ENCODE data around the gene TMEM30B. TPM values are rescaled to one million over a fixed set of nuclear protein-coding genes. Genes with fewer than 3 reads are reported as not detected.
"Not testable (repeated sequence)": the region's sequence is repeated elsewhere in the genome, so short reads cannot be mapped to it uniquely, and the experiment has no call there.

TMEM30B gene
- total RNA-seq, 1 donor from 2014 or later: 0.44 TPM

- Mint-ChIP-seq H3K27ac (peak overlapping the region; percentile 42), H3K36me3 (ENCODE audit: low read depth) (peaks cover 24% of the 10 kb centered on the region), H3K27me3 (no peaks in the 10 kb centered on the region), H3K9me3 (no peaks in the 10 kb centered on the region), H3K4me3 (peak overlapping the region; percentile 93), H3K4me1 (peaks cover 17% of the 10 kb centered on the region)
- no peak for DNase-seq
- intact Hi-C loops (cut with micrococcal nuclease): loop anchor here (5.0 to 10.0 kb wide), 3 partner anchors 36 to 134 kb away; partner anchors contain the start of gene TMEM30B
Measured at GRCh38 chr14:61320806-61321384, 39.8 kb upstream of the TMEM30B start.

- H3K27ac Mint-ChIP-seq, H3K27me3 Mint-ChIP-seq, H3K4me3 Mint-ChIP-seq, H3K9me3 Mint-ChIP-seq: not testable (repeated sequence)
- intact Hi-C loops (cut with micrococcal nuclease): loop anchor here (5.0 to 10.0 kb wide), 3 partner anchors 37 to 135 kb away; partner anchors contain the start of gene TMEM30B
- Mint-ChIP-seq H3K4me1 (peaks cover 12% of the 10 kb centered on the region), H3K36me3 (ENCODE audit: low read depth) (peaks cover 18% of the 10 kb centered on the region)
- DNase-seq: peak; percentile 56
Measured at GRCh38 chr14:61320170-61320569, 39.0 kb upstream of the TMEM30B start.

- Mint-ChIP-seq H3K27ac (no peak overlapping the region), H3K4me3 (no peak overlapping the region), H3K4me1 (peaks cover 8% of the 10 kb centered on the region), H3K27me3 (no peaks in the 10 kb centered on the region), H3K9me3 (no peaks in the 10 kb centered on the region), H3K36me3 (ENCODE audit: low read depth) (peaks cover 16% of the 10 kb centered on the region)
- DNase-seq: no peak
- intact Hi-C loops (cut with micrococcal nuclease): loop anchor here (5.0 to 10.0 kb wide), 3 partner anchors 37 to 135 kb away; partner anchors contain the start of gene TMEM30B
Measured at GRCh38 chr14:61319706-61320105, 38.6 kb upstream of the TMEM30B start.

- Mint-ChIP-seq H3K27ac (no peak overlapping the region), H3K4me3 (no peak overlapping the region), H3K9me3 (peaks cover 4% of the 10 kb centered on the region), H3K36me3 (ENCODE audit: low read depth) (peaks cover 16% of the 10 kb centered on the region), H3K4me1 (peaks cover 5% of the 10 kb centered on the region), H3K27me3 (no peaks in the 10 kb centered on the region)
- intact Hi-C loops (cut with micrococcal nuclease): no loop called here
- no peak for DNase-seq
Measured at GRCh38 chr14:61319086-61319485, 37.9 kb upstream of the TMEM30B start.

GRCh38 chr14:61315313-61315712 lies 34.2 kb upstream of the TMEM30B start:
- Mint-ChIP-seq H3K27me3 (no peaks in the 10 kb centered on the region), H3K27ac (no peak overlapping the region), H3K4me3 (no peak overlapping the region), H3K4me1 (no peaks in the 10 kb centered on the region), H3K36me3 (ENCODE audit: low read depth) (peaks cover 19% of the 10 kb centered on the region), H3K9me3 (peaks cover 20% of the 10 kb centered on the region)
- DNase-seq: no peak
- intact Hi-C loops (cut with micrococcal nuclease): no loop called here

- H3K27me3 Mint-ChIP-seq; intact Hi-C loops (cut with micrococcal nuclease); H3K4me1 Mint-ChIP-seq; DNase-seq; H3K27ac Mint-ChIP-seq; H3K4me3 Mint-ChIP-seq: not testable (repeated sequence)
- peaks cover 47% of the 10 kb centered on the region for H3K36me3 Mint-ChIP-seq (ENCODE audit: low read depth)
- H3K9me3 Mint-ChIP-seq: peaks cover 37% of the 10 kb centered on the region
Measured at GRCh38 chr14:61308701-61309100, 27.6 kb upstream of the TMEM30B start.

GRCh38 chr14:61308198-61308597 lies 27.1 kb upstream of the TMEM30B start:
- DNase-seq: no peak
- Mint-ChIP-seq H3K36me3 (ENCODE audit: low read depth) (peaks cover 44% of the 10 kb centered on the region), H3K27ac (no peak overlapping the region), H3K4me3 (no peak overlapping the region), H3K9me3 (peaks cover 34% of the 10 kb centered on the region), H3K27me3 (no peaks in the 10 kb centered on the region), H3K4me1 (peaks cover 6% of the 10 kb centered on the region)
- intact Hi-C loops (cut with micrococcal nuclease): no loop called here

- no peaks in the 10 kb centered on the region for H3K27me3 Mint-ChIP-seq
- peaks cover 30% of the 10 kb centered on the region for H3K36me3 Mint-ChIP-seq (ENCODE audit: low read depth)
- H3K9me3 Mint-ChIP-seq: peaks cover 15% of the 10 kb centered on the region
- H3K4me3 Mint-ChIP-seq: no peak overlapping the region
- intact Hi-C loops (cut with micrococcal nuclease): no loop called here
- H3K4me1 Mint-ChIP-seq: peaks cover 12% of the 10 kb centered on the region
- no peak overlapping the region for H3K27ac Mint-ChIP-seq
- DNase-seq: no peak
Measured at GRCh38 chr14:61304688-61305087, 23.6 kb upstream of the TMEM30B start.

GRCh38 chr14:61300754-61301153 lies 19.6 kb upstream of the TMEM30B start:
- H3K9me3 Mint-ChIP-seq: peaks cover 3% of the 10 kb centered on the region
- H3K4me3 Mint-ChIP-seq: no peak overlapping the region
- H3K27me3 Mint-ChIP-seq: no peaks in the 10 kb centered on the region
- intact Hi-C loops (cut with micrococcal nuclease): no loop called here
- peaks cover 30% of the 10 kb centered on the region for H3K4me1 Mint-ChIP-seq
- no peak for DNase-seq
- H3K27ac Mint-ChIP-seq: no peak overlapping the region
- peaks cover 14% of the 10 kb centered on the region for H3K36me3 Mint-ChIP-seq (ENCODE audit: low read depth)

GRCh38 chr14:61300209-61300608 lies 19.1 kb upstream of the TMEM30B start:
- H3K27ac Mint-ChIP-seq: no peak overlapping the region
- H3K36me3 Mint-ChIP-seq (ENCODE audit: low read depth): peaks cover 10% of the 10 kb centered on the region
- no peaks in the 10 kb centered on the region for H3K27me3 Mint-ChIP-seq
- DNase-seq: no peak
- H3K4me1 Mint-ChIP-seq: peaks cover 30% of the 10 kb centered on the region
- intact Hi-C loops (cut with micrococcal nuclease): no loop called here
- H3K4me3 Mint-ChIP-seq: no peak overlapping the region
- H3K9me3 Mint-ChIP-seq: no peaks in the 10 kb centered on the region

- no peaks in the 10 kb centered on the region for H3K27me3 Mint-ChIP-seq
- H3K4me1 Mint-ChIP-seq: peaks cover 30% of the 10 kb centered on the region
- H3K27ac Mint-ChIP-seq: no peak overlapping the region
- no peaks in the 10 kb centered on the region for H3K9me3 Mint-ChIP-seq
- intact Hi-C loops (cut with micrococcal nuclease): no loop called here
- H3K36me3 Mint-ChIP-seq (ENCODE audit: low read depth): peaks cover 6% of the 10 kb centered on the region
- no peak for DNase-seq
- no peak overlapping the region for H3K4me3 Mint-ChIP-seq
Measured at GRCh38 chr14:61298824-61299223, 17.7 kb upstream of the TMEM30B start.

- Mint-ChIP-seq H3K4me3 (no peak overlapping the region), H3K36me3 (ENCODE audit: low read depth) (peaks cover 6% of the 10 kb centered on the region), H3K27ac (no peak overlapping the region), H3K9me3 (no peaks in the 10 kb centered on the region), H3K27me3 (no peaks in the 10 kb centered on the region), H3K4me1 (peaks cover 30% of the 10 kb centered on the region)
- DNase-seq: no peak
- intact Hi-C loops (cut with micrococcal nuclease): loop anchor here (1.0 to 2.0 kb wide), 3 partner anchors 26 to 539 kb away; no protein-coding TSS in a partner anchor
Measured at GRCh38 chr14:61297581-61297980, 16.4 kb upstream of the TMEM30B start.

GRCh38 chr14:61296719-61297502 lies 15.8 kb upstream of the TMEM30B start:
- no peak overlapping the region for H3K4me3 Mint-ChIP-seq
- H3K4me1 Mint-ChIP-seq: peaks cover 30% of the 10 kb centered on the region
- DNase-seq: peak; percentile 78
- no peaks in the 10 kb centered on the region for H3K9me3 Mint-ChIP-seq
- H3K36me3 Mint-ChIP-seq (ENCODE audit: low read depth): peaks cover 6% of the 10 kb centered on the region
- intact Hi-C loops (cut with micrococcal nuclease): loop anchor here (1.0 to 2.0 kb wide), 3 partner anchors 26 to 540 kb away; no protein-coding TSS in a partner anchor
- H3K27ac Mint-ChIP-seq: no peak overlapping the region
- no peaks in the 10 kb centered on the region for H3K27me3 Mint-ChIP-seq

- Mint-ChIP-seq H3K27ac (no peak overlapping the region), H3K9me3 (no peaks in the 10 kb centered on the region), H3K36me3 (ENCODE audit: low read depth) (peaks cover 6% of the 10 kb centered on the region), H3K27me3 (no peaks in the 10 kb centered on the region), H3K4me1 (peaks cover 30% of the 10 kb centered on the region), H3K4me3 (no peak overlapping the region)
- intact Hi-C loops (cut with micrococcal nuclease): loop anchor here (2.0 kb wide), 1 partner anchor 541 kb away; no protein-coding TSS in a partner anchor
- DNase-seq: no peak
Measured at GRCh38 chr14:61296151-61296550, 15.0 kb upstream of the TMEM30B start.
